NCI-H82 treated with DMSO at 0.1 percent for 48 hours (cell line): ENCODE measurements around the gene DPYD.

ENCODE experiments used
- DNase-seq: peaks from one replicate; lab custom pipeline; 2025; ENCODE audit not compliant: unreplicated experiment; lab: John Stamatoyannopoulos, UW

The DPYD gene

GRCh38 chr1:97630281-97630680, 290.6 kb downstream of the DPYD start:
- no peak for DNase-seq

GRCh38 chr1:97623220-97623619, 297.6 kb downstream of the DPYD start:
- no peak for DNase-seq

- no peak for DNase-seq
Observed at GRCh38 chr1:97621955-97622354, 298.9 kb downstream of the DPYD start.

- DNase-seq, result no peak
Observed at GRCh38 chr1:97619706-97620105, 301.1 kb downstream of the DPYD start.

- DNase-seq, result no peak
Observed at GRCh38 chr1:97610748-97611147, 310.1 kb downstream of the DPYD start.

GRCh38 chr1:97610102-97610501, 310.7 kb downstream of the DPYD start:
- DNase-seq, result no peak

GRCh38 chr1:97608272-97608671, 312.6 kb downstream of the DPYD start:
- DNase-seq, result no peak

GRCh38 chr1:97603776-97604175, 317.1 kb downstream of the DPYD start:
- no peak for DNase-seq

GRCh38 chr1:97603218-97603617, 317.6 kb downstream of the DPYD start:
- DNase-seq, result no peak

- DNase-seq, result no peak
Observed at GRCh38 chr1:97599447-97599846, 321.4 kb downstream of the DPYD start.

GRCh38 chr1:97593192-97593591, 327.6 kb downstream of the DPYD start:
- DNase-seq, result no peak

GRCh38 chr1:97588772-97589171, 332.1 kb downstream of the DPYD start:
- no peak for DNase-seq

- no peak for DNase-seq
Observed at GRCh38 chr1:97581614-97582051, 339.2 kb downstream of the DPYD start.

- no peak for DNase-seq
Observed at GRCh38 chr1:97577613-97578012, 343.2 kb downstream of the DPYD start.

GRCh38 chr1:97573553-97573952, 347.3 kb downstream of the DPYD start:
- no peak for DNase-seq

GRCh38 chr1:97572561-97572960, 348.3 kb downstream of the DPYD start:
- no peak for DNase-seq

- DNase-seq, result no peak
Observed at GRCh38 chr1:97571760-97572159, 349.1 kb downstream of the DPYD start.

GRCh38 chr1:97570691-97571090, 350.1 kb downstream of the DPYD start:
- DNase-seq, result no peak

GRCh38 chr1:97567000-97567749, 353.7 kb downstream of the DPYD start:
- no peak for DNase-seq

GRCh38 chr1:97565886-97566285, 354.9 kb downstream of the DPYD start:
- DNase-seq, result no peak

GRCh38 chr1:97563926-97564325, 356.9 kb downstream of the DPYD start:
- no peak for DNase-seq

GRCh38 chr1:97562081-97562480, 358.8 kb downstream of the DPYD start:
- DNase-seq, result no peak

GRCh38 chr1:97560714-97561113, 360.1 kb downstream of the DPYD start:
- no peak for DNase-seq
